BJ (cell line): ENCODE results near the gene PRKAR1A. TPM values are rescaled to one million over a fixed set of nuclear protein-coding genes. Genes with fewer than 3 reads are reported as not detected.

Experiments used
- CTCF ChIA-PET: fragments of 350-600 bp; formaldehyde crosslinking; extraction: SDS; loops from one replicate; lab custom pipeline; 2021; ENCODE audit warnings: antibody characterized with exemption, inconsistent platforms; lab: Yijun Ruan, JAX
- POLR2A ChIA-PET: fragments of 300-600 bp; sonication (Branson Sonifier 250); formaldehyde crosslinking; extraction: SDS; loops from one replicate; lab custom pipeline; 2021; ENCODE audit warnings: antibody characterized with exemption; lab: Charles Lee
- DNase-seq: peaks from one replicate; pipeline ENCODE4 v3.0.0-alpha.2; 2011; ENCODE audit warnings: low read depth
- H3K27me3 ChIP-seq: 2 replicates; pipeline ENCODE4 v1.6.0; 2011; ENCODE audit warnings: low read length; ENCODE audit not compliant: control insufficient read depth, insufficient read depth
- H3K36me3 ChIP-seq: 2 replicates; pipeline ENCODE4 v1.5.1; 2011; ENCODE audit warnings: low read length; ENCODE audit not compliant: control insufficient read depth, insufficient read depth
- H3K4me3 ChIP-seq: 2 replicates; pipeline ENCODE4 v1.5.1; 2011; ENCODE audit warnings: low read depth, mild to moderate bottlenecking, control low read depth, low read length
- CTCF ChIP-seq: IDR thresholded peaks from 2 replicates; pipeline ENCODE4 v1.5.1; 2011; ENCODE audit warnings: low read depth, mild to moderate bottlenecking, control low read depth, inconsistent platforms, low read length, moderate library complexity; ENCODE audit not compliant: insufficient read depth
- polyA plus RNA-seq: library from polyadenylated mRNA; depleted of rRNA; stranded (reverse); fragments of >200 nt; gene quantifications from 2 replicates; pipeline ENCODE4 v1.2.3, GENCODE V29; 2011; rRNA removed

The PRKAR1A gene
- polyA plus RNA-seq, 1 experiment = 228 TPM

- peak overlapping the region; percentile 58 for H3K4me3 ChIP-seq
- H3K36me3 ChIP-seq = no peaks in the 10 kb centered on the region
- H3K27me3 ChIP-seq = no peaks in the 10 kb centered on the region
- DNase-seq = peak; percentile 81
- ChIA-PET CTCF (interaction anchor here (0.7 to 3.8 kb wide), 3 partner anchors 15 to 65 kb away, joined by 3 to 18 read pairs (median 5); no protein-coding TSS in a partner anchor), POLR2A (interaction anchor here (0.7 kb wide), 1 partner anchor 36 kb away, joined by 4 read pairs; no protein-coding TSS in a partner anchor)
- TF ChIP-seq CTCF = no peak
Measured at GRCh38 chr17:68599091-68599490, 86.9 kb downstream of the PRKAR1A start.

GRCh38 chr17:68599552-68600066 is 87.4 kb downstream of the PRKAR1A start:
- Histone ChIP-seq H3K27me3 (no peaks in the 10 kb centered on the region), H3K4me3 (peak overlapping the region; percentile 58), H3K36me3 (no peaks in the 10 kb centered on the region)
- ChIA-PET CTCF (interaction anchor here (0.7 to 3.8 kb wide), 7 partner anchors 12 to 107 kb away, joined by 3 to 18 read pairs (median 3); no protein-coding TSS in a partner anchor), POLR2A (no interaction called here)
- DNase-seq = no peak
- TF ChIP-seq CTCF = no peak

GRCh38 chr17:68600067-68600930 is 88.1 kb downstream of the PRKAR1A start:
- TF ChIP-seq CTCF = peak; percentile 40
- POLR2A ChIA-PET = interaction anchor here (0.6 kb wide), 1 partner anchor 120 kb away, joined by 9 read pairs; no protein-coding TSS in a partner anchor
- Histone ChIP-seq H3K4me3 (peak overlapping the region; percentile 58), H3K36me3 (no peaks in the 10 kb centered on the region), H3K27me3 (no peaks in the 10 kb centered on the region)
- CTCF ChIA-PET = interaction anchor here (1.0 to 3.8 kb wide), 8 partner anchors 8 to 106 kb away, joined by 3 to 18 read pairs (median 3); no protein-coding TSS in a partner anchor
- DNase-seq = no peak

Other genes starting within 250 kb of the PRKAR1A start
- gene SLC16A6, start 221.3 kb upstream of the PRKAR1A start, polyA plus RNA-seq = 0.20 and 0.22 TPM in 2 replicates
- 3.6 and 3.9 TPM in 2 replicates for gene ARSG, start 220.9 kb upstream of the PRKAR1A start, polyA plus RNA-seq
- 79.1 and 91.6 TPM in 2 replicates for gene WIPI1, start 54.9 kb upstream of the PRKAR1A start, polyA plus RNA-seq
- 11.9 and 24.1 TPM in 2 replicates for gene FAM20A, start 88.9 kb downstream of the PRKAR1A start, polyA plus RNA-seq